ENCODE results near the gene PTGDR2. TPM values are rescaled to one million over a fixed set of nuclear protein-coding genes. Genes with fewer than 3 reads are reported as not detected.

Gene PTGDR2
- total RNA-seq, 1 donor, result 12.4 TPM

GRCh38 chr11:60874421-60875365, 18.9 kb upstream of the PTGDR2 start:
- no peak for DNase-seq (ENCODE audit: low read depth in 2 of 3, low spot score in 2 of 3)

- DNase-seq (ENCODE audit: low read depth in 2 of 3, low spot score in 2 of 3), result no peak
These were observed 17.8 kb upstream of the PTGDR2 start for GRCh38 chr11:60873533-60873932.

GRCh38 chr11:60872961-60873524, 17.3 kb upstream of the PTGDR2 start:
- no peak for DNase-seq (ENCODE audit: low read depth in 2 of 3, low spot score in 2 of 3)

GRCh38 chr11:60872124-60872960, 16.6 kb upstream of the PTGDR2 start:
- DNase-seq (ENCODE audit: low read depth in 2 of 3, low spot score in 2 of 3), result no peak

GRCh38 chr11:60871378-60872061, 15.8 kb upstream of the PTGDR2 start:
- peak in 1 of 3 donors; percentile 54 for DNase-seq (ENCODE audit: low read depth in 2 of 3, low spot score in 2 of 3)

- no peak for DNase-seq (ENCODE audit: low read depth in 2 of 3, low spot score in 2 of 3)
These were observed 15.1 kb upstream of the PTGDR2 start for GRCh38 chr11:60870733-60871377.

- no peak for DNase-seq (ENCODE audit: low read depth in 2 of 3, low spot score in 2 of 3)
These were observed 14.5 kb upstream of the PTGDR2 start for GRCh38 chr11:60870276-60870675.

- DNase-seq (ENCODE audit: low read depth in 2 of 3, low spot score in 2 of 3), result no peak
These were observed 13.7 kb upstream of the PTGDR2 start for GRCh38 chr11:60869451-60869825.

- no peak for DNase-seq (ENCODE audit: low read depth in 2 of 3, low spot score in 2 of 3)
These were observed 13.1 kb upstream of the PTGDR2 start for GRCh38 chr11:60868682-60869450.

GRCh38 chr11:60867871-60868681, 12.3 kb upstream of the PTGDR2 start:
- no peak for DNase-seq (ENCODE audit: low read depth in 2 of 3, low spot score in 2 of 3)

GRCh38 chr11:60866911-60867870, 11.4 kb upstream of the PTGDR2 start, which contains the start of gene ZP1:
Gene ZP1, plus strand, starts transcription at chr11:60867542. Its CDS starts 20 bp downstream, at chr11:60867562.
- DNase-seq (ENCODE audit: low read depth in 2 of 3, low spot score in 2 of 3), result no peak

- peak in 2 of 3 donors; percentile 45 to 62 for DNase-seq (ENCODE audit: low read depth in 2 of 3, low spot score in 2 of 3)
These were observed 9.2 kb upstream of the PTGDR2 start for GRCh38 chr11:60864856-60865513.

GRCh38 chr11:60863550-60864521, 8.1 kb upstream of the PTGDR2 start:
- DNase-seq (ENCODE audit: low read depth in 2 of 3, low spot score in 2 of 3), result no peak

GRCh38 chr11:60862171-60862570, 6.4 kb upstream of the PTGDR2 start:
- no peak for DNase-seq (ENCODE audit: low read depth in 2 of 3, low spot score in 2 of 3)

GRCh38 chr11:60860943-60861342, 5.2 kb upstream of the PTGDR2 start:
- DNase-seq (ENCODE audit: low read depth in 2 of 3, low spot score in 2 of 3), result no peak
